Measurements from ENCODE around the gene CACNA2D3.

CACNA2D3 gene

GRCh38 chr3:54905261-54905888 is 783.0 kb downstream of the CACNA2D3 start:
- DNase-seq: no peak

- DNase-seq: no peak
Observed at GRCh38 chr3:54905920-54906319, 783.6 kb downstream of the CACNA2D3 start.

- DNase-seq: no peak
Observed at GRCh38 chr3:54906763-54907162, 784.4 kb downstream of the CACNA2D3 start.

- no peak for DNase-seq
Observed at GRCh38 chr3:54909191-54909590, 786.8 kb downstream of the CACNA2D3 start.

- no peak for DNase-seq
Observed at GRCh38 chr3:54914180-54914579, 791.8 kb downstream of the CACNA2D3 start.

- DNase-seq: no peak
Observed at GRCh38 chr3:54915181-54915580, 792.8 kb downstream of the CACNA2D3 start.

GRCh38 chr3:54915976-54916375 is 793.6 kb downstream of the CACNA2D3 start:
- DNase-seq: no peak

GRCh38 chr3:54916732-54917131 is 794.4 kb downstream of the CACNA2D3 start:
- no peak for DNase-seq

GRCh38 chr3:54917174-54917573 is 794.8 kb downstream of the CACNA2D3 start:
- no peak for DNase-seq

- no peak for DNase-seq
Observed at GRCh38 chr3:54917862-54918261, 795.5 kb downstream of the CACNA2D3 start.

- no peak for DNase-seq
Observed at GRCh38 chr3:54918516-54918915, 796.2 kb downstream of the CACNA2D3 start.

GRCh38 chr3:54928046-54928770 is 805.9 kb downstream of the CACNA2D3 start, which contains the start of gene LRTM1:
TSS of gene LRTM1 (minus strand) at chr3:54928059. CDS start at chr3:54927911, 148 bp downstream.
- no peak for DNase-seq

- no peak for DNase-seq
Observed at GRCh38 chr3:54931182-54931581, 808.8 kb downstream of the CACNA2D3 start.

- no peak for DNase-seq
Observed at GRCh38 chr3:54932606-54933005, 810.3 kb downstream of the CACNA2D3 start.

- DNase-seq: no peak
Observed at GRCh38 chr3:54935869-54936268, 813.5 kb downstream of the CACNA2D3 start.

- DNase-seq: no peak
Observed at GRCh38 chr3:54936561-54936960, 814.2 kb downstream of the CACNA2D3 start.

GRCh38 chr3:54939557-54940300 is 817.4 kb downstream of the CACNA2D3 start:
- no peak for DNase-seq

GRCh38 chr3:54940971-54941370 is 818.6 kb downstream of the CACNA2D3 start:
- DNase-seq: no peak

- DNase-seq: no peak
Observed at GRCh38 chr3:54941690-54942362, 819.5 kb downstream of the CACNA2D3 start.

- DNase-seq: no peak
Observed at GRCh38 chr3:54949491-54950044, 827.2 kb downstream of the CACNA2D3 start.

GRCh38 chr3:54950391-54951003 is 828.1 kb downstream of the CACNA2D3 start:
- DNase-seq: no peak

GRCh38 chr3:54951405-54951804 is 829.1 kb downstream of the CACNA2D3 start:
- DNase-seq: peak; percentile 1

Data from NCI-H345 (cell line).